K562 (cell line): ENCODE measurements around the gene RASSF1. TPM values are rescaled to one million over a fixed set of nuclear protein-coding genes. Genes with fewer than 3 reads are reported as not detected.

Experiments used
- CHD7 ChIP-seq: fragments of 200-600 bp; sonication (generic); IDR thresholded peaks from one replicate; pipeline ENCODE4 v1.6.1; 2012; ENCODE audit warnings: mild to moderate bottlenecking, low read depth, low read length, inconsistent platforms
- ETV6 ChIP-seq, 3 experiments: fragments of 150-350 bp in 1 of 3; sonication (generic) in 1 of 3; formaldehyde crosslinking in 1 of 3; IDR thresholded peaks; 2 replicates each; pipeline versions ENCODE4 v1.6.1 to v1.8.0; 2014 to 2022; ENCODE audit warnings: borderline replicate concordance in 2 of 3, low read depth in 2 of 3, antibody characterized with exemption in 1 of 3, low read length in 1 of 3, mild to moderate bottlenecking in 1 of 3, missing genetic modification reagents in 1 of 3
- HCFC1 ChIP-seq: IDR thresholded peaks from 2 replicates; pipeline ENCODE4 v1.6.1; 2012; ENCODE audit warnings: low read depth, low read length, improper control_type of control experiment
- KAT7 ChIP-seq: sonication (generic); formaldehyde crosslinking; IDR thresholded peaks from 2 replicates; pipeline ENCODE4 v1.8.0; 2022; ENCODE audit warnings: missing genetic modification reagents, mild to moderate bottlenecking, borderline replicate concordance
- NFYB ChIP-seq: IDR thresholded peaks from 2 replicates; pipeline ENCODE4 v1.6.1; 2011; ENCODE audit warnings: mild to moderate bottlenecking, moderate library complexity; ENCODE audit not compliant: insufficient read length; ENCODE audit errors: extremely low read depth
- POLR2AphosphoS5 ChIP-seq: IDR thresholded peaks from 2 replicates; pipeline ENCODE4 v1.6.1; 2011; ENCODE audit warnings: mild to moderate bottlenecking, low read depth, low read length, moderate library complexity; ENCODE audit not compliant: control insufficient read depth, insufficient read depth
- SIN3B ChIP-seq: fragments of 450-650 bp; IDR thresholded peaks from 2 replicates; pipeline ENCODE4 v1.6.1; 2017; ENCODE audit warnings: low read depth, mild to moderate bottlenecking, moderate library complexity
- SP1 ChIP-seq: sonication (generic); formaldehyde crosslinking; IDR thresholded peaks from 2 replicates; pipeline ENCODE4 v1.8.1; 2022; ENCODE audit warnings: mild to moderate bottlenecking, missing genetic modification reagents
- SPI1 ChIP-seq: IDR thresholded peaks from 2 replicates; pipeline ENCODE4 v1.6.1; 2011; ENCODE audit warnings: low read depth, low read length, control low read depth, borderline replicate concordance
- THAP7 ChIP-seq: fragments of 250-450 bp; sonication (Bioruptor Pico); IDR thresholded peaks from 2 replicates; pipeline ENCODE4 v1.5.0; 2021
- XRCC5 ChIP-seq: fragments of 200-400 bp; formaldehyde crosslinking; IDR thresholded peaks from 2 replicates; pipeline ENCODE4 v1.6.1; 2017; ENCODE audit warnings: low read depth, mild to moderate bottlenecking, low read length
- YY1 ChIP-seq, 3 experiments: IDR thresholded peaks; 2 replicates each; pipeline ENCODE4 v1.6.1; 2011; ENCODE audit warnings: low read length in 2 of 3, mild to moderate bottlenecking in 2 of 3, moderate library complexity in 2 of 3, borderline replicate concordance in 1 of 3, control low read depth in 1 of 3, low read depth in 1 of 3; ENCODE audit not compliant: insufficient read depth in 3 of 3, insufficient replicate concordance in 2 of 3, control insufficient read depth in 1 of 3, insufficient read length in 1 of 3; ENCODE audit errors: extremely low read depth in 1 of 3
- ZNF143 ChIP-seq: sonication (generic); formaldehyde crosslinking; IDR thresholded peaks from 2 replicates; pipeline ENCODE4 v1.9.0; 2022; ENCODE audit warnings: mild to moderate bottlenecking, missing genetic modification reagents
- ZNF184 ChIP-seq: sonication (generic); formaldehyde crosslinking; IDR thresholded peaks from 2 replicates; pipeline ENCODE4 v1.5.0; 2020; ENCODE audit warnings: missing genetic modification reagents
- polyA plus RNA-seq, 8 experiments: library from polyadenylated mRNA; depleted of rRNA in 4 of 8; stranded (reverse) in 5 of 8; unstranded in 3 of 8; fragments of >200 nt; fragmentation: Nextera tagmentation in 2 of 8; fragmentation: Illumina TruSeq in 1 of 8; extraction: Ambion mirVana in 2 of 8; extraction: Trizol in 1 of 8; gene quantifications; 2 replicates each; pipeline versions ENCODE4 v1.2.1 to v1.2.3, GENCODE V29; 2011 to 2014; ENCODE audit warnings: inconsistent platforms in 1 of 8, missing spikeins in 1 of 8
- total RNA-seq, 7 experiments: library from RNA; depleted of rRNA in 6 of 7; stranded (reverse); fragments of >200 nt in 6 of 7; fragmentation: Illumina TruSeq in 2 of 7; extraction: Trizol in 2 of 7; gene quantifications; 2 replicates each; pipeline versions ENCODE4 v1.2.1 to v1.2.3, GENCODE V29; 2011 to 2021; ENCODE audit warnings: low replicate concordance in 1 of 7

The RASSF1 gene
- total and polyA plus RNA-seq, 9 of the 15 experiments (the other 6 are each of a cell fraction or from before 2014, with no cell fraction given): 3.6 to 57.1 (median 24.6) TPM

- TF ChIP-seq THAP7: peak; percentile 64; the same call in 1 of the 2 replicates
- peak; percentile 87 for TF ChIP-seq SPI1
- TF ChIP-seq XRCC5: 0 out of 2 replicates have a peak, but pooled peaks have one; percentile 49
- no peak for TF ChIP-seq ETV6 (IDR thresholded peaks at IDR 0.05; ENCODE audit: borderline replicate concordance in 1 of 2, low read depth in 2 of 2, low read length in 1 of 2)
- TF ChIP-seq ETV6 (CRISPR knock-in tag; IDR thresholded peaks at IDR 0.05; ENCODE audit: borderline replicate concordance): no peak
- peak; percentile 63 for TF ChIP-seq SP1 (CRISPR knock-in tag)
- TF ChIP-seq ZNF184 (CRISPR knock-in tag): no peak
- peak; percentile 38; the same call in 1 of the 2 replicates for TF ChIP-seq POLR2AphosphoS5
- TF ChIP-seq NFYB: peak; percentile 92
- peak in 1 of 3 experiments; percentile 41 for TF ChIP-seq YY1 (IDR thresholded peaks at IDR 0.05; ENCODE audit: borderline replicate concordance in 1 of 3, control insufficient read depth in 1 of 3, extremely low read depth in 1 of 3, insufficient read depth in 3 of 3, insufficient read length in 1 of 3, insufficient replicate concordance in 2 of 3, low read depth in 1 of 3, low read length in 2 of 3)
- TF ChIP-seq ZNF143 (CRISPR knock-in tag): peak; percentile 80
- TF ChIP-seq HCFC1: peak; percentile 60
- TF ChIP-seq SIN3B: peak; percentile 88
- TF ChIP-seq KAT7: peak; percentile 76; the same call in 1 of the 2 replicates
- TF ChIP-seq CHD7: no peak
These were observed 12.5 kb downstream of the RASSF1 start, which contains the start of gene TUSC2 (continued) for GRCh38 chr3:50327943-50328691.
